Lung (tissue), 12 donors: ENCODE data around the gene FBXO44. TPM values are rescaled to one million over a fixed set of nuclear protein-coding genes. Genes with fewer than 3 reads are reported as not detected.

Experiments used
- ATAC-seq: fragments of 200-7000 bp; cut with Tn5 transposase; one replicate; pipeline ENCODE4 v1.9.1; 2020; ENCODE audit warnings: moderate number of reproducible peaks; ENCODE audit not compliant: insufficient read depth, low FRiP score
- DNase-seq, 3 donors: peaks; one replicate each; pipeline ENCODE4 v3.0.0-alpha.2; 2013 to 2017
- H3K27ac ChIP-seq, 2 donors: one replicate each; pipeline ENCODE4 v1.5.1; 2013; ENCODE audit warnings: mild to moderate bottlenecking in 2 of 2, moderate library complexity in 2 of 2, control low read depth in 1 of 2, inconsistent platforms in 1 of 2, low read depth in 1 of 2, low read length in 1 of 2
- H3K27me3 ChIP-seq, 3 donors: one replicate each; pipeline ENCODE4 v1.5.1; 2013; ENCODE audit warnings: low read length in 2 of 3; ENCODE audit not compliant: control insufficient read depth in 3 of 3, insufficient read depth in 3 of 3
- H3K36me3 ChIP-seq, 4 donors: one replicate each; pipeline ENCODE4 v1.5.1; 2013; ENCODE audit warnings: low read length in 4 of 4, mild to moderate bottlenecking in 1 of 4, moderate library complexity in 1 of 4; ENCODE audit not compliant: control insufficient read depth in 4 of 4, insufficient read depth in 4 of 4
- H3K4me1 ChIP-seq, 5 donors: one replicate each; pipeline ENCODE4 v1.5.1; 2013; ENCODE audit warnings: low read length in 5 of 5, mild to moderate bottlenecking in 2 of 5, moderate library complexity in 1 of 5; ENCODE audit not compliant: control insufficient read depth in 5 of 5, insufficient read depth in 5 of 5
- H3K4me3 ChIP-seq: one replicate; pipeline ENCODE4 v1.5.1; 2013; ENCODE audit warnings: mild to moderate bottlenecking, control low read depth, moderate library complexity
- H3K9ac ChIP-seq, 2 donors: one replicate each; pipeline ENCODE4 v1.5.1; 2013; ENCODE audit warnings: low read length in 2 of 2, control low read depth in 1 of 2; ENCODE audit not compliant: insufficient read depth in 1 of 2
- H3K9me3 ChIP-seq, 4 donors: one replicate each; pipeline ENCODE4 v1.5.1; 2013; ENCODE audit warnings: low read length in 3 of 4, mild to moderate bottlenecking in 1 of 4, moderate library complexity in 1 of 4; ENCODE audit not compliant: control insufficient read depth in 4 of 4, insufficient read depth in 3 of 4
- WGBS, 2 donors: extraction: QIAGEN DNeasy Blood & Tissue Kit; methylation state at CpG; one replicate each; pipeline ENCODE4 v1.1.7; 2013; 5-methylcytosine and 5-hydroxymethylcytosine counted together
- polyA plus RNA-seq, 2 donors: library from polyadenylated mRNA; stranded (reverse); fragments of 200-250 nt; gene quantifications; one replicate each; pipeline ENCODE4 v1.2.1, GENCODE V29; 2013
- total RNA-seq, 2 donors: library from RNA; depleted of rRNA in 1 of 2; stranded (reverse); fragments of >200 nt in 1 of 2; gene quantifications; one replicate each; pipeline ENCODE4 v1.2.1, GENCODE V29; 2014 to 2021
- TF ChIP-seq, protein P1 (sequence below): IDR thresholded peaks from 2 replicates; pipeline ENCODE4 v1.5.1; 2012; ENCODE audit warnings: mild to moderate bottlenecking; ENCODE audit errors: control extremely low read depth, extremely low read depth
- donor health status: control.
- donor health status: control.
- donor health status: Bipolar disorder and iron deficiency.
- donor health status: healthy.
- donor health status: DM: yes; HTN: yes; CAD: no.

FBXO44 gene
- total and polyA plus RNA-seq, 4 donors: 10.6 to 19.6 (median 14.2) TPM

GRCh38 chr1:11711490-11711889 is 56.8 kb downstream of the FBXO44 start:
- Histone ChIP-seq H3K9ac (no peak overlapping the region), H3K36me3 (no peaks in the 10 kb centered on the region), H3K4me1 (peaks cover 0 to 8% (median 0%) of the 10 kb centered on the region in 5 donors), H3K27ac (no peak overlapping the region), H3K4me3 (no peak overlapping the region), H3K27me3 (no peaks in the 10 kb centered on the region), H3K9me3 (peaks cover 0 to 2% (median 0%) of the 10 kb centered on the region in 4 donors)
- 96% methylated on average over 5 of the region's 5 CpGs for WGBS, 2 donors
- TF ChIP-seq, protein P1, sequence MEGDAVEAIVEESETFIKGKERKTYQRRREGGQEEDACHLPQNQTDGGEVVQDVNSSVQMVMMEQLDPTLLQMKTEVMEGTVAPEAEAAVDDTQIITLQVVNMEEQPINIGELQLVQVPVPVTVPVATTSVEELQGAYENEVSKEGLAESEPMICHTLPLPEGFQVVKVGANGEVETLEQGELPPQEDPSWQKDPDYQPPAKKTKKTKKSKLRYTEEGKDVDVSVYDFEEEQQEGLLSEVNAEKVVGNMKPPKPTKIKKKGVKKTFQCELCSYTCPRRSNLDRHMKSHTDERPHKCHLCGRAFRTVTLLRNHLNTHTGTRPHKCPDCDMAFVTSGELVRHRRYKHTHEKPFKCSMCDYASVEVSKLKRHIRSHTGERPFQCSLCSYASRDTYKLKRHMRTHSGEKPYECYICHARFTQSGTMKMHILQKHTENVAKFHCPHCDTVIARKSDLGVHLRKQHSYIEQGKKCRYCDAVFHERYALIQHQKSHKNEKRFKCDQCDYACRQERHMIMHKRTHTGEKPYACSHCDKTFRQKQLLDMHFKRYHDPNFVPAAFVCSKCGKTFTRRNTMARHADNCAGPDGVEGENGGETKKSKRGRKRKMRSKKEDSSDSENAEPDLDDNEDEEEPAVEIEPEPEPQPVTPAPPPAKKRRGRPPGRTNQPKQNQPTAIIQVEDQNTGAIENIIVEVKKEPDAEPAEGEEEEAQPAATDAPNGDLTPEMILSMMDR: no peak
- DNase-seq: no peak
- ATAC-seq: no peak

- Histone ChIP-seq H3K4me3 (no peak overlapping the region), H3K4me1 (peaks cover 0 to 7% (median 0%) of the 10 kb centered on the region in 5 donors), H3K36me3 (no peaks in the 10 kb centered on the region), H3K27me3 (no peaks in the 10 kb centered on the region), H3K9me3 (peaks cover 0 to 2% (median 0%) of the 10 kb centered on the region in 4 donors), H3K27ac (no peak overlapping the region), H3K9ac (no peak overlapping the region)
- WGBS, 2 donors: 89 to 92% methylated on average over 8 of the region's 8 CpGs
- no peak for ATAC-seq
- DNase-seq: no peak
- TF ChIP-seq, protein P1: no peak
Measured at GRCh38 chr1:11712285-11712684, 57.6 kb downstream of the FBXO44 start.

Other genes starting within 250 kb of the FBXO44 start
- gene DISP3, start 175.7 kb upstream of the FBXO44 start, total RNA-seq: under 1 TPM in 1 of 2 donors, not detected in 1; 0.18 TPM
- under 1 TPM; 0.04 to 0.07 TPM for gene DISP3, start 175.7 kb upstream of the FBXO44 start, polyA plus RNA-seq
- gene FBXO2, start 448 bp upstream of the FBXO44 start, total RNA-seq: 10 to 100 TPM in 1 of 2 donors, under 1 TPM in 1; 0.20 to 10.7 TPM
- gene FBXO2, start 448 bp upstream of the FBXO44 start, polyA plus RNA-seq: 10 to 100 TPM in 1 of 2 donors, 1 to 10 TPM in 1; 9.5 to 12.5 TPM
- 10 to 100 TPM in 1 of 2 donors, 1 to 10 TPM in 1; 8.7 to 14.7 TPM for gene FBXO6, start 9.3 kb downstream of the FBXO44 start, total RNA-seq
- 10 to 100 TPM; 18.3 to 32.0 TPM for gene FBXO6, start 9.3 kb downstream of the FBXO44 start, polyA plus RNA-seq
- 10 to 100 TPM; 23.4 to 28.1 TPM for gene MAD2L2, start 26.3 kb downstream of the FBXO44 start, total RNA-seq
- 10 to 100 TPM; 32.8 to 61.9 TPM for gene MAD2L2, start 26.3 kb downstream of the FBXO44 start, polyA plus RNA-seq
- gene DRAXIN, start 36.8 kb downstream of the FBXO44 start, total RNA-seq: under 1 TPM; 0.06 to 0.31 TPM
- under 1 TPM; 0.04 to 0.22 TPM for gene DRAXIN, start 36.8 kb downstream of the FBXO44 start, polyA plus RNA-seq
- gene AGTRAP, start 81.3 kb downstream of the FBXO44 start, total RNA-seq: 10 to 100 TPM; 37.0 to 93.9 TPM
- gene AGTRAP, start 81.3 kb downstream of the FBXO44 start, polyA plus RNA-seq: 100 to 1,000 TPM in 1 of 2 donors, 10 to 100 TPM in 1; 72.7 to 266 TPM
- 1 to 10 TPM in 1 of 2 donors, under 1 TPM in 1; 0.91 to 7.2 TPM for gene C1orf167, start 107.3 kb downstream of the FBXO44 start, total RNA-seq
- 10 to 100 TPM; 11.0 to 11.3 TPM for gene C1orf167, start 107.3 kb downstream of the FBXO44 start, polyA plus RNA-seq
- 10 to 100 TPM; 34.0 to 61.4 TPM for gene MTHFR, start 151.1 kb downstream of the FBXO44 start, total RNA-seq
- gene MTHFR, start 151.1 kb downstream of the FBXO44 start, polyA plus RNA-seq: 10 to 100 TPM; 20.6 to 26.1 TPM
- gene CLCN6, start 151.3 kb downstream of the FBXO44 start, total RNA-seq: 10 to 100 TPM; 16.7 to 35.7 TPM
- 10 to 100 TPM; 17.9 to 18.2 TPM for gene CLCN6, start 151.3 kb downstream of the FBXO44 start, polyA plus RNA-seq
- 10 to 100 TPM in 1 of 2 donors, not detected in 1; 19.8 TPM for gene NPPA, start 192.9 kb downstream of the FBXO44 start, total RNA-seq
- 1 to 10 TPM in 1 of 2 donors, under 1 TPM in 1; 0.81 to 6.7 TPM for gene NPPA, start 192.9 kb downstream of the FBXO44 start, polyA plus RNA-seq
- 1 to 10 TPM in 1 of 2 donors, not detected in 1; 3.6 TPM for gene NPPB, start 204.1 kb downstream of the FBXO44 start, total RNA-seq
- gene NPPB, start 204.1 kb downstream of the FBXO44 start, polyA plus RNA-seq: 1 to 10 TPM in 1 of 2 donors, under 1 TPM in 1; 0.45 to 1.1 TPM